Activated CD4-positive, alpha-beta memory T cell treated with anti-CD3 and anti-CD28 coated beads for 36 hours (primary cell): ENCODE data around the gene ACOT7. TPM values are rescaled to one million over a fixed set of nuclear protein-coding genes. Genes with fewer than 3 reads are reported as not detected.

ENCODE experiments used
- CTCF ChIA-PET: fragments of 350-600 bp; sonication (Branson Sonifier 250); formaldehyde crosslinking; loops from one replicate; lab custom pipeline; 2021; ENCODE audit warnings: antibody characterized with exemption, inconsistent platforms; lab: Charles Lee
- POLR2A ChIA-PET: fragments of 350-600 bp; sonication (Branson Sonifier 250); formaldehyde crosslinking; loops from one replicate; lab custom pipeline; 2021; ENCODE audit warnings: antibody characterized with exemption; lab: Charles Lee
- DNase-seq: peaks from one replicate; pipeline ENCODE4 v3.0.0-alpha.2; 2020
- H3K27ac Mint-ChIP-seq: one replicate; pipeline ENCODE4 v1.8.0; 2021; ENCODE audit warnings: mixed read lengths
- H3K27me3 Mint-ChIP-seq: one replicate; pipeline ENCODE4 v1.8.0; 2021; ENCODE audit warnings: mixed read lengths
- H3K36me3 Mint-ChIP-seq: one replicate; pipeline ENCODE4 v1.8.0; 2021; ENCODE audit warnings: mixed read lengths
- H3K4me1 Mint-ChIP-seq: one replicate; pipeline ENCODE4 v1.8.0; 2021; ENCODE audit warnings: low read depth, mixed read lengths
- H3K4me3 Mint-ChIP-seq: one replicate; pipeline ENCODE4 v1.8.0; 2021; ENCODE audit warnings: mild to moderate bottlenecking, mixed read lengths
- H3K9me3 Mint-ChIP-seq: one replicate; pipeline ENCODE4 v1.8.0; 2021; ENCODE audit warnings: mixed read lengths
- intact Hi-C: fragments of 100-400 bp; cut with micrococcal nuclease; formaldehyde crosslinking; loops from one replicate; pipeline ENCODE4 v1.15.1; 2023
- total RNA-seq, 2 experiments: library from RNA; stranded (reverse); gene quantifications; one replicate each; pipeline ENCODE4 v1.2.3, GENCODE V29; 2021

ACOT7 gene
- total RNA-seq, 2 experiments from 2014 or later, result 93.8 to 94.6 TPM

GRCh38 chr1:6347641-6348487 lies 45.7 kb downstream of the ACOT7 start:
- CTCF ChIA-PET, result interaction anchor here (0.6 to 4.3 kb wide), 19 partner anchors 10 to 141 kb away, joined by 3 to 65 read pairs (median 5); partner anchors contain the start of gene ACOT7
- H3K9me3 Mint-ChIP-seq, result no peaks in the 10 kb centered on the region
- H3K4me1 Mint-ChIP-seq, result peaks cover 20% of the 10 kb centered on the region
- no peak overlapping the region for H3K4me3 Mint-ChIP-seq
- POLR2A ChIA-PET, result interaction anchor here (1.2 to 1.4 kb wide), 2 partner anchors 11 to 46 kb away, joined by 4 to 5 read pairs; partner anchors contain the start of gene ACOT7
- H3K36me3 Mint-ChIP-seq, result no peaks in the 10 kb centered on the region
- DNase-seq, result peak; percentile 72
- intact Hi-C loops, result loop anchor here (1.0 kb wide), 3 partner anchors 11 to 56 kb away; partner anchors contain the start of gene ACOT7
- H3K27ac Mint-ChIP-seq, result peak overlapping the region; percentile 67
- H3K27me3 Mint-ChIP-seq, result no peaks in the 10 kb centered on the region

GRCh38 chr1:6345460-6345859 lies 48.1 kb downstream of the ACOT7 start:
- Mint-ChIP-seq H3K27me3 (no peaks in the 10 kb centered on the region), H3K36me3 (no peaks in the 10 kb centered on the region), H3K4me1 (peaks cover 20% of the 10 kb centered on the region), H3K27ac (no peak overlapping the region), H3K9me3 (no peaks in the 10 kb centered on the region), H3K4me3 (no peak overlapping the region)
- POLR2A ChIA-PET, result no interaction called here
- DNase-seq, result no peak
- CTCF ChIA-PET, result interaction anchor here (0.5 to 2.9 kb wide), 4 partner anchors 16 to 99 kb away, joined by 3 to 23 read pairs (median 4); no protein-coding TSS in a partner anchor
- intact Hi-C loops, result no loop called here

GRCh38 chr1:6345009-6345408 lies 48.6 kb downstream of the ACOT7 start:
- Mint-ChIP-seq H3K9me3 (no peaks in the 10 kb centered on the region), H3K27me3 (no peaks in the 10 kb centered on the region), H3K4me1 (peaks cover 20% of the 10 kb centered on the region), H3K36me3 (no peaks in the 10 kb centered on the region), H3K4me3 (no peak overlapping the region), H3K27ac (no peak overlapping the region)
- no peak for DNase-seq
- ChIA-PET CTCF (interaction anchor here (0.5 to 2.9 kb wide), 4 partner anchors 17 to 99 kb away, joined by 3 to 23 read pairs (median 4); no protein-coding TSS in a partner anchor), POLR2A (no interaction called here)
- intact Hi-C loops, result no loop called here

- no peaks in the 10 kb centered on the region for H3K27me3 Mint-ChIP-seq
- POLR2A ChIA-PET, result no interaction called here
- H3K9me3 Mint-ChIP-seq, result no peaks in the 10 kb centered on the region
- H3K36me3 Mint-ChIP-seq, result no peaks in the 10 kb centered on the region
- intact Hi-C loops, result loop anchor here (1.0 kb wide), 1 partner anchor 97 kb away; no protein-coding TSS in a partner anchor
- no peak overlapping the region for H3K27ac Mint-ChIP-seq
- DNase-seq, result peak; percentile 76
- CTCF ChIA-PET, result interaction anchor here (1.0 to 2.9 kb wide), 7 partner anchors 19 to 105 kb away, joined by 3 to 23 read pairs (median 4); no protein-coding TSS in a partner anchor
- no peak overlapping the region for H3K4me3 Mint-ChIP-seq
- H3K4me1 Mint-ChIP-seq, result peaks cover 10% of the 10 kb centered on the region
Measured at GRCh38 chr1:6343506-6344405, 49.8 kb downstream of the ACOT7 start.

GRCh38 chr1:6342056-6342455 lies 51.5 kb downstream of the ACOT7 start:
- no peak overlapping the region for H3K4me3 Mint-ChIP-seq
- H3K36me3 Mint-ChIP-seq, result no peaks in the 10 kb centered on the region
- intact Hi-C loops, result no loop called here

GRCh38 chr1:6338695-6339094 lies 54.9 kb downstream of the ACOT7 start:
- CTCF ChIA-PET, result interaction anchor here (0.8 kb wide), 1 partner anchor 92 kb away, joined by 3 read pairs; no protein-coding TSS in a partner anchor
- Mint-ChIP-seq H3K4me1 (no peaks in the 10 kb centered on the region), H3K27ac (no peak overlapping the region), H3K9me3 (no peaks in the 10 kb centered on the region), H3K4me3 (no peak overlapping the region), H3K36me3 (peaks cover 2% of the 10 kb centered on the region), H3K27me3 (no peaks in the 10 kb centered on the region)
- POLR2A ChIA-PET, result no interaction called here
- intact Hi-C loops, result no loop called here
- no peak for DNase-seq

More at GRCh38 chr1:6342056-6342455, 51.5 kb downstream of the ACOT7 start:
- no peaks in the 10 kb centered on the region for H3K4me1 Mint-ChIP-seq
- H3K27me3 Mint-ChIP-seq, result no peaks in the 10 kb centered on the region
- no peak for DNase-seq
- no peaks in the 10 kb centered on the region for H3K9me3 Mint-ChIP-seq
- H3K27ac Mint-ChIP-seq, result no peak overlapping the region
- CTCF ChIA-PET, result interaction anchor here (1.7 to 2.0 kb wide), 2 partner anchors 91 to 95 kb away, joined by 3 to 9 read pairs; no protein-coding TSS in a partner anchor
- POLR2A ChIA-PET, result no interaction called here

GRCh38 chr1:6336776-6337622 lies 56.6 kb downstream of the ACOT7 start:
- intact Hi-C loops, result no loop called here
- POLR2A ChIA-PET, result interaction anchor here (0.7 kb wide), 1 partner anchor 82 kb away, joined by 5 read pairs; no protein-coding TSS in a partner anchor
- Mint-ChIP-seq H3K9me3 (no peaks in the 10 kb centered on the region), H3K27ac (no peak overlapping the region), H3K4me3 (no peak overlapping the region), H3K4me1 (no peaks in the 10 kb centered on the region), H3K27me3 (no peaks in the 10 kb centered on the region), H3K36me3 (peaks cover 2% of the 10 kb centered on the region)
- CTCF ChIA-PET, result no interaction called here
- no peak for DNase-seq

- intact Hi-C loops, result no loop called here
- H3K4me3 Mint-ChIP-seq, result no peak overlapping the region
- no peaks in the 10 kb centered on the region for H3K27me3 Mint-ChIP-seq
- H3K4me1 Mint-ChIP-seq, result no peaks in the 10 kb centered on the region
- no peak overlapping the region for H3K27ac Mint-ChIP-seq
- DNase-seq, result no peak
- ChIA-PET POLR2A (no interaction called here), CTCF (no interaction called here)
- H3K36me3 Mint-ChIP-seq, result peaks cover 5% of the 10 kb centered on the region
- no peaks in the 10 kb centered on the region for H3K9me3 Mint-ChIP-seq
Measured at GRCh38 chr1:6334261-6334993, 59.1 kb downstream of the ACOT7 start.

GRCh38 chr1:6332821-6333220 lies 60.7 kb downstream of the ACOT7 start:
- intact Hi-C loops, result no loop called here
- CTCF ChIA-PET, result no interaction called here
- DNase-seq, result no peak
- H3K36me3 Mint-ChIP-seq, result peaks cover 10% of the 10 kb centered on the region
- H3K4me3 Mint-ChIP-seq, result no peak overlapping the region
- no peak overlapping the region for H3K27ac Mint-ChIP-seq
- H3K27me3 Mint-ChIP-seq, result no peaks in the 10 kb centered on the region
- no peaks in the 10 kb centered on the region for H3K9me3 Mint-ChIP-seq
- POLR2A ChIA-PET, result no interaction called here
- H3K4me1 Mint-ChIP-seq, result no peaks in the 10 kb centered on the region

GRCh38 chr1:6331543-6332273 lies 61.9 kb downstream of the ACOT7 start:
- Mint-ChIP-seq H3K36me3 (peaks cover 12% of the 10 kb centered on the region), H3K9me3 (no peaks in the 10 kb centered on the region), H3K4me3 (no peak overlapping the region), H3K27ac (no peak overlapping the region), H3K4me1 (no peaks in the 10 kb centered on the region), H3K27me3 (no peaks in the 10 kb centered on the region)
- DNase-seq, result no peak
- intact Hi-C loops, result no loop called here
- ChIA-PET CTCF (interaction anchor here (1.5 kb wide), 1 partner anchor 92 kb away, joined by 4 read pairs; no protein-coding TSS in a partner anchor), POLR2A (no interaction called here)
